H4 (cell line): Measurements from ENCODE around the gene KCNMA1. TPM values are rescaled to one million over a fixed set of nuclear protein-coding genes. Genes with fewer than 3 reads are reported as not detected.

ENCODE experiments used
- DNase-seq: peaks from one replicate; pipeline ENCODE4 v3.0.0-alpha.2; 2015; ENCODE audit warnings: low spot score
- total RNA-seq: library from RNA; depleted of rRNA; stranded (reverse); fragments of >200 nt; shearing (Covaris generic); gene quantifications from 2 replicates; pipeline ENCODE4 v1.2.3, GENCODE V29; 2014

Gene KCNMA1
- total RNA-seq, 1 experiment from 2014 or later = 8.4 TPM

GRCh38 chr10:77082601-77083252, 554.9 kb downstream of the KCNMA1 start:
- no peak for DNase-seq

GRCh38 chr10:77081481-77081891, 556.1 kb downstream of the KCNMA1 start:
- DNase-seq = no peak

- DNase-seq = no peak
Measured at GRCh38 chr10:77080361-77081027, 557.1 kb downstream of the KCNMA1 start.

- no peak for DNase-seq
Measured at GRCh38 chr10:77079592-77080300, 557.9 kb downstream of the KCNMA1 start.

- no peak for DNase-seq
Measured at GRCh38 chr10:77077316-77077945, 560.2 kb downstream of the KCNMA1 start.

- DNase-seq = no peak
Measured at GRCh38 chr10:77075926-77076325, 561.7 kb downstream of the KCNMA1 start.

GRCh38 chr10:77074104-77074624, 563.4 kb downstream of the KCNMA1 start:
- no peak for DNase-seq

GRCh38 chr10:77073663-77073960, 564.0 kb downstream of the KCNMA1 start:
- no peak for DNase-seq

GRCh38 chr10:77072836-77073662, 564.6 kb downstream of the KCNMA1 start:
- no peak for DNase-seq

GRCh38 chr10:77072361-77072835, 565.2 kb downstream of the KCNMA1 start:
- DNase-seq = no peak

GRCh38 chr10:77071956-77072355, 565.7 kb downstream of the KCNMA1 start:
- DNase-seq = no peak

GRCh38 chr10:77071001-77071511, 566.6 kb downstream of the KCNMA1 start:
- DNase-seq = no peak

GRCh38 chr10:77070346-77070745, 567.3 kb downstream of the KCNMA1 start:
- no peak for DNase-seq

GRCh38 chr10:77068969-77069368, 568.6 kb downstream of the KCNMA1 start:
- DNase-seq = no peak

- no peak for DNase-seq
Measured at GRCh38 chr10:77068272-77068671, 569.3 kb downstream of the KCNMA1 start.

- DNase-seq = no peak
Measured at GRCh38 chr10:77062381-77062780, 575.2 kb downstream of the KCNMA1 start.

GRCh38 chr10:77060913-77061312, 576.7 kb downstream of the KCNMA1 start:
- DNase-seq = no peak

- no peak for DNase-seq
Measured at GRCh38 chr10:77056650-77057049, 581.0 kb downstream of the KCNMA1 start.

- no peak for DNase-seq
Measured at GRCh38 chr10:77052593-77052992, 585.0 kb downstream of the KCNMA1 start.

- DNase-seq = no peak
Measured at GRCh38 chr10:77051837-77052236, 585.8 kb downstream of the KCNMA1 start.

GRCh38 chr10:77049896-77050295, 587.7 kb downstream of the KCNMA1 start:
- DNase-seq = no peak
